Measurements from ENCODE around the gene SLC24A3.

The SLC24A3 gene

DNA sequence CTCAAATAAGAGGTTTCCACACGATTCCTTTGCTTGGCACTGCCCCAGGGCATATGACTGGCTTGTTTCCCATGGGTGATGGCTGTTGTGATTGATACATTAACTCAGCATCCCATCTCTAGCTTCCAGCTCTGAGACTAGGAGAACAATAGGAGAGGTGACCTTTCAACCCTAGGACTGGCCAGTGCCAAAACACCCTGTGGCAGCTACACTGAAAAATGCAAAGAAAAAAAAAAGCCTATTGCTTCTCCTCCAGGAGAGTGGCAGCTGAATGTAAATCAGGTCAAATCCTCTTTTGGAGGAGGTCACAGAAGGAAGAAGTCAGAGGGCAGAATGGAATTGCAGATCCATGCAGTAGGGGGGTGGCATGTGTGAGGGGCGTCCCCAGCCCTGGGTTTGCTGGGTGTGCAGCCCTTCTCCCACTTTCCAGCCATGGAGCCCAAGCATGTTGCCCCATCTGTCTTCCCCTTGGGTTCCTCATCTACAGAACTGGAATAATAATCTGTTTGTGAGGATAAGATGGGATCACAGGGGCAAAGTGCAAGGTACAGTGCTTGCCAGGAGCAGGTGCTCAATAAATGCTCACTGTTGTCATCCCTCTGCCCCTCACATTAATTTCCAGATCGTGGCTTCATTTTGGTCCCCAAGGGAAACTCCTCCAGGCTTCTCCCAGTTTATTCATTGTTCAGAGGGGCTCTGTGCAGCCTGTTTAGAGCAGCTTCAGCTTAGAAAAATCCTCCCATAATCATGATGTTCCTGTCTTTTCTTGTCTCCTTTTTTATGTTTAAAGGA is 300.6 kb downstream of the SLC24A3 start:
- TF ChIP-seq, protein P1, sequence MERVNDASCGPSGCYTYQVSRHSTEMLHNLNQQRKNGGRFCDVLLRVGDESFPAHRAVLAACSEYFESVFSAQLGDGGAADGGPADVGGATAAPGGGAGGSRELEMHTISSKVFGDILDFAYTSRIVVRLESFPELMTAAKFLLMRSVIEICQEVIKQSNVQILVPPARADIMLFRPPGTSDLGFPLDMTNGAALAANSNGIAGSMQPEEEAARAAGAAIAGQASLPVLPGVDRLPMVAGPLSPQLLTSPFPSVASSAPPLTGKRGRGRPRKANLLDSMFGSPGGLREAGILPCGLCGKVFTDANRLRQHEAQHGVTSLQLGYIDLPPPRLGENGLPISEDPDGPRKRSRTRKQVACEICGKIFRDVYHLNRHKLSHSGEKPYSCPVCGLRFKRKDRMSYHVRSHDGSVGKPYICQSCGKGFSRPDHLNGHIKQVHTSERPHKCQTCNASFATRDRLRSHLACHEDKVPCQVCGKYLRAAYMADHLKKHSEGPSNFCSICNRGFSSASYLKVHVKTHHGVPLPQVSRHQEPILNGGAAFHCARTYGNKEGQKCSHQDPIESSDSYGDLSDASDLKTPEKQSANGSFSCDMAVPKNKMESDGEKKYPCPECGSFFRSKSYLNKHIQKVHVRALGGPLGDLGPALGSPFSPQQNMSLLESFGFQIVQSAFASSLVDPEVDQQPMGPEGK (CRISPR knock-in tag; IDR thresholded peaks at IDR 0.05; ENCODE audit: borderline replicate concordance) = no peak
- TF ChIP-seq ZFP3 (CRISPR knock-in tag; IDR thresholded peaks at IDR 0.05) = no peak
- no peak for TF ChIP-seq ZFP30 (CRISPR knock-in tag; IDR thresholded peaks at IDR 0.05)
- TF ChIP-seq PPARA (CRISPR knock-in tag; IDR thresholded peaks at IDR 0.05; ENCODE audit: borderline replicate concordance) = no peak
- no peak for TF ChIP-seq CSDC2 (CRISPR knock-in tag; IDR thresholded peaks at IDR 0.05)
- TF ChIP-seq, protein P2, sequence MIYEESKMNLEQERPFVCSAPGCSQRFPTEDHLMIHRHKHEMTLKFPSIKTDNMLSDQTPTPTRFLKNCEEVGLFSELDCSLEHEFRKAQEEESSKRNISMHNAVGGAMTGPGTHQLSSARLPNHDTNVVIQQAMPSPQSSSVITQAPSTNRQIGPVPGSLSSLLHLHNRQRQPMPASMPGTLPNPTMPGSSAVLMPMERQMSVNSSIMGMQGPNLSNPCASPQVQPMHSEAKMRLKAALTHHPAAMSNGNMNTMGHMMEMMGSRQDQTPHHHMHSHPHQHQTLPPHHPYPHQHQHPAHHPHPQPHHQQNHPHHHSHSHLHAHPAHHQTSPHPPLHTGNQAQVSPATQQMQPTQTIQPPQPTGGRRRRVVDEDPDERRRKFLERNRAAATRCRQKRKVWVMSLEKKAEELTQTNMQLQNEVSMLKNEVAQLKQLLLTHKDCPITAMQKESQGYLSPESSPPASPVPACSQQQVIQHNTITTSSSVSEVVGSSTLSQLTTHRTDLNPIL (CRISPR knock-in tag; IDR thresholded peaks at IDR 0.05; ENCODE audit: low read depth) = no peak
- TF ChIP-seq TOX (CRISPR knock-in tag; IDR thresholded peaks at IDR 0.05; ENCODE audit: borderline replicate concordance) = no peak
- no peak for TF ChIP-seq ISL1 (CRISPR knock-in tag; IDR thresholded peaks at IDR 0.05)
- TF ChIP-seq ZNF565 (CRISPR knock-in tag; conservative IDR thresholded peaks at IDR 0.05; ENCODE audit: low read depth) = no peak
- no peak for TF ChIP-seq GLIS3 (CRISPR knock-in tag; IDR thresholded peaks at IDR 0.05)
- TF ChIP-seq, protein P3, sequence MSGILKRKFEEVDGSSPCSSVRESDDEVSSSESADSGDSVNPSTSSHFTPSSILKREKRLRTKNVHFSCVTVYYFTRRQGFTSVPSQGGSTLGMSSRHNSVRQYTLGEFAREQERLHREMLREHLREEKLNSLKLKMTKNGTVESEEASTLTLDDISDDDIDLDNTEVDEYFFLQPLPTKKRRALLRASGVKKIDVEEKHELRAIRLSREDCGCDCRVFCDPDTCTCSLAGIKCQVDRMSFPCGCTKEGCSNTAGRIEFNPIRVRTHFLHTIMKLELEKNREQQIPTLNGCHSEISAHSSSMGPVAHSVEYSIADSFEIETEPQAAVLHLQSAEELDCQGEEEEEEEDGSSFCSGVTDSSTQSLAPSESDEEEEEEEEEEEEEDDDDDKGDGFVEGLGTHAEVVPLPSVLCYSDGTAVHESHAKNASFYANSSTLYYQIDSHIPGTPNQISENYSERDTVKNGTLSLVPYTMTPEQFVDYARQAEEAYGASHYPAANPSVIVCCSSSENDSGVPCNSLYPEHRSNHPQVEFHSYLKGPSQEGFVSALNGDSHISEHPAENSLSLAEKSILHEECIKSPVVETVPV (CRISPR knock-in tag; IDR thresholded peaks at IDR 0.05) = no peak
- ATAC-seq = no peak

DNA sequence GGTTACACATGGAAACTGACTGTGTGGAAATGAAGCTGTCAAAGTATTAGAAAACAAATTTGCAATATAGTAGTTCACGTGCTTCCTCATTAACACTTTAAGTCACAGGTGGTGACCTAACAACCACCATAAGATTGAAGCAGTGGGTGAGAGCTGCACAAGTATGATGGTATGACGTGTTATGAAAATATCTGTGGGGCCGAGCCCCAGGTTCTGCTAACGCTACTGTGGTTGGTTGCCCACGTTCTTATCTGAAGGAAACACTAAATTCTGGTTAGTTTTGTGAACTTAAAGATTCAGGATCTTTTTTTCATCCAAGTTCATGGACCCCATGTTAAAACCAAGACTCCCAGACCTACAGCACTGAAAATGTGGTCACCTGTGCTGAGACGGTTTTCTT is 302.6 kb downstream of the SLC24A3 start:
- no peak for ATAC-seq
- no peak for TF ChIP-seq ESRRG (CRISPR knock-in tag; IDR thresholded peaks at IDR 0.05)
- TF ChIP-seq, protein P4, sequence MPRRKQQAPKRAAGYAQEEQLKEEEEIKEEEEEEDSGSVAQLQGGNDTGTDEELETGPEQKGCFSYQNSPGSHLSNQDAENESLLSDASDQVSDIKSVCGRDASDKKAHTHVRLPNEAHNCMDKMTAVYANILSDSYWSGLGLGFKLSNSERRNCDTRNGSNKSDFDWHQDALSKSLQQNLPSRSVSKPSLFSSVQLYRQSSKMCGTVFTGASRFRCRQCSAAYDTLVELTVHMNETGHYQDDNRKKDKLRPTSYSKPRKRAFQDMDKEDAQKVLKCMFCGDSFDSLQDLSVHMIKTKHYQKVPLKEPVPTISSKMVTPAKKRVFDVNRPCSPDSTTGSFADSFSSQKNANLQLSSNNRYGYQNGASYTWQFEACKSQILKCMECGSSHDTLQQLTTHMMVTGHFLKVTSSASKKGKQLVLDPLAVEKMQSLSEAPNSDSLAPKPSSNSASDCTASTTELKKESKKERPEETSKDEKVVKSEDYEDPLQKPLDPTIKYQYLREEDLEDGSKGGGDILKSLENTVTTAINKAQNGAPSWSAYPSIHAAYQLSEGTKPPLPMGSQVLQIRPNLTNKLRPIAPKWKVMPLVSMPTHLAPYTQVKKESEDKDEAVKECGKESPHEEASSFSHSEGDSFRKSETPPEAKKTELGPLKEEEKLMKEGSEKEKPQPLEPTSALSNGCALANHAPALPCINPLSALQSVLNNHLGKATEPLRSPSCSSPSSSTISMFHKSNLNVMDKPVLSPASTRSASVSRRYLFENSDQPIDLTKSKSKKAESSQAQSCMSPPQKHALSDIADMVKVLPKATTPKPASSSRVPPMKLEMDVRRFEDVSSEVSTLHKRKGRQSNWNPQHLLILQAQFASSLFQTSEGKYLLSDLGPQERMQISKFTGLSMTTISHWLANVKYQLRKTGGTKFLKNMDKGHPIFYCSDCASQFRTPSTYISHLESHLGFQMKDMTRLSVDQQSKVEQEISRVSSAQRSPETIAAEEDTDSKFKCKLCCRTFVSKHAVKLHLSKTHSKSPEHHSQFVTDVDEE (CRISPR knock-in tag; IDR thresholded peaks at IDR 0.05) = no peak

DNA sequence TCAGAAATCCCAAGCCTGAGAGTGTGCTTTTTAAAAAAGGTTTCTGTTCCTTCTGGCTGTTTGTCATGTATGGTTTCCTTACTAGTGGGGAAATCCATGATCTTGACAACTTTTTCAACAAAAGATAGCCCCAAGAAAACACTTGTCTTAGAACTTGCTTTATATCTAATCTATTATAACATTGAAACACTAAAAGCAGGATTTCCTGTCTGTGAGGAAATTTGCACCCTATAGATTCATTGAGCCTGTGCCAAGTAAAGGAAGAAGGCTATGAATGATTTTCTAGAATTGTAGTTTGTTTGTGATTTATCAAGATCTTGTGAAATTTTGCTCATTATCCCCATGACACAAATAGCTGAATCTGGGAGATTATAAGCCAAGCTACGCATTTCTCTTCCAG is 307.0 kb downstream of the SLC24A3 start:
- no peak for ATAC-seq
- TF ChIP-seq ESRRG (CRISPR knock-in tag; IDR thresholded peaks at IDR 0.05) = no peak
- TF ChIP-seq TOX (CRISPR knock-in tag; IDR thresholded peaks at IDR 0.05; ENCODE audit: borderline replicate concordance) = no peak
- no peak for TF ChIP-seq BACH2 (CRISPR knock-in tag; IDR thresholded peaks at IDR 0.05; ENCODE audit: borderline replicate concordance)
- TF ChIP-seq ARNTL (CRISPR knock-in tag; IDR thresholded peaks at IDR 0.05; ENCODE audit: borderline replicate concordance, low read depth) = no peak
- no peak for TF ChIP-seq CSDC2 (CRISPR knock-in tag; IDR thresholded peaks at IDR 0.05)
- no peak for TF ChIP-seq ZFP3 (CRISPR knock-in tag; IDR thresholded peaks at IDR 0.05)
- TF ChIP-seq ZNF565 (CRISPR knock-in tag; conservative IDR thresholded peaks at IDR 0.05; ENCODE audit: low read depth) = no peak
- no peak for TF ChIP-seq ZC3H10 (CRISPR knock-in tag; IDR thresholded peaks at IDR 0.05)
- TF ChIP-seq, protein P3 (CRISPR knock-in tag; IDR thresholded peaks at IDR 0.05) = no peak
- no peak for TF ChIP-seq OSR1 (CRISPR knock-in tag; IDR thresholded peaks at IDR 0.05)
- TF ChIP-seq PPARA (CRISPR knock-in tag; IDR thresholded peaks at IDR 0.05; ENCODE audit: borderline replicate concordance) = no peak

DNA sequence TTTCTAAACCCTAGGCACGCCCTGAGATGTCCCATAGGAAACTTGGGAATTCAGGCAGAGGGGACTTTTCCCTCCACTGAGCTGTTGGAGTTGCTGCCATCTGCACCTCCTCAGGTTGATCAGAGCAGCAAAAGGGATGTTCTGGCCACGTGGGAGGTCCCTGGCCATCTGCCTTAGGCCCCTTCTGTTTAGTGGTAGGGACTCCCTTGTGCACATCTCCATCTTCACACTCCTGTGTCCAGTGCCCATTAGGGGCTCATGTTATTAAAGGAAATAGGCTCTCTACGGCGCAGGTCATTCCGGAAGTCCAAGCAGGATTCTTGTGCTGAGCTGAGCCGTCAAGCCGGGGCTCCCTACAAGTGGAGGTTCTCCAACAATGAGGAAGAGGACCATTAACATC is 307.8 kb downstream of the SLC24A3 start:
- TF ChIP-seq ZNF70 (CRISPR knock-in tag; IDR thresholded peaks at IDR 0.05) = no peak
- TF ChIP-seq RARB (CRISPR knock-in tag; IDR thresholded peaks at IDR 0.05) = no peak
- no peak for ATAC-seq
